Right lobe of liver (tissue), 4 donors: ENCODE results near the gene PARP3.

Experiments used
- POLR2A ChIP-seq: fragments of 450-650 bp; IDR thresholded peaks from one replicate; pipeline ENCODE4 v1.6.1; 2017; ENCODE audit warnings: antibody characterized with exemption, mild to moderate bottlenecking
- TF ChIP-seq, protein P1 (sequence below), 4 donors: fragments of 200-600 bp in 3 of 4; fragments of 450-650 bp in 1 of 4; IDR thresholded peaks; one replicate each; pipeline versions ENCODE4 v1.5.1 to v1.8.0; 2016 to 2022; ENCODE audit warnings: antibody characterized with exemption in 4 of 4, mild to moderate bottlenecking in 2 of 4
- donor health status: DM: no; HTN: no; CAD: no.
- donor health status: DM: no; HTN: no; CAD: no.
- donor health status: DM: no; HTN: yes; CAD: no.

GRCh38 chr3:51970606-51971300 lies 28.6 kb downstream of the PARP3 start:
- TF ChIP-seq, protein P1, sequence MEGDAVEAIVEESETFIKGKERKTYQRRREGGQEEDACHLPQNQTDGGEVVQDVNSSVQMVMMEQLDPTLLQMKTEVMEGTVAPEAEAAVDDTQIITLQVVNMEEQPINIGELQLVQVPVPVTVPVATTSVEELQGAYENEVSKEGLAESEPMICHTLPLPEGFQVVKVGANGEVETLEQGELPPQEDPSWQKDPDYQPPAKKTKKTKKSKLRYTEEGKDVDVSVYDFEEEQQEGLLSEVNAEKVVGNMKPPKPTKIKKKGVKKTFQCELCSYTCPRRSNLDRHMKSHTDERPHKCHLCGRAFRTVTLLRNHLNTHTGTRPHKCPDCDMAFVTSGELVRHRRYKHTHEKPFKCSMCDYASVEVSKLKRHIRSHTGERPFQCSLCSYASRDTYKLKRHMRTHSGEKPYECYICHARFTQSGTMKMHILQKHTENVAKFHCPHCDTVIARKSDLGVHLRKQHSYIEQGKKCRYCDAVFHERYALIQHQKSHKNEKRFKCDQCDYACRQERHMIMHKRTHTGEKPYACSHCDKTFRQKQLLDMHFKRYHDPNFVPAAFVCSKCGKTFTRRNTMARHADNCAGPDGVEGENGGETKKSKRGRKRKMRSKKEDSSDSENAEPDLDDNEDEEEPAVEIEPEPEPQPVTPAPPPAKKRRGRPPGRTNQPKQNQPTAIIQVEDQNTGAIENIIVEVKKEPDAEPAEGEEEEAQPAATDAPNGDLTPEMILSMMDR (IDR thresholded peaks at IDR 0.05), result no peak
- no peak for TF ChIP-seq POLR2A
